ENCODE results near the gene GSTO2.

GRCh38 chr10:104323085-104323484, 54.1 kb downstream of the GSTO2 start:
- TF ChIP-seq CTCF (conservative IDR thresholded peaks at IDR 0.05; ENCODE audit: low read length) (no peak), EZH2phosphoT487 (IDR thresholded peaks at IDR 0.05; ENCODE audit: borderline replicate concordance) (no peak)

All from Loucy (cell line).